ENCODE results near the gene LAMA5.

The LAMA5 gene

DNA sequence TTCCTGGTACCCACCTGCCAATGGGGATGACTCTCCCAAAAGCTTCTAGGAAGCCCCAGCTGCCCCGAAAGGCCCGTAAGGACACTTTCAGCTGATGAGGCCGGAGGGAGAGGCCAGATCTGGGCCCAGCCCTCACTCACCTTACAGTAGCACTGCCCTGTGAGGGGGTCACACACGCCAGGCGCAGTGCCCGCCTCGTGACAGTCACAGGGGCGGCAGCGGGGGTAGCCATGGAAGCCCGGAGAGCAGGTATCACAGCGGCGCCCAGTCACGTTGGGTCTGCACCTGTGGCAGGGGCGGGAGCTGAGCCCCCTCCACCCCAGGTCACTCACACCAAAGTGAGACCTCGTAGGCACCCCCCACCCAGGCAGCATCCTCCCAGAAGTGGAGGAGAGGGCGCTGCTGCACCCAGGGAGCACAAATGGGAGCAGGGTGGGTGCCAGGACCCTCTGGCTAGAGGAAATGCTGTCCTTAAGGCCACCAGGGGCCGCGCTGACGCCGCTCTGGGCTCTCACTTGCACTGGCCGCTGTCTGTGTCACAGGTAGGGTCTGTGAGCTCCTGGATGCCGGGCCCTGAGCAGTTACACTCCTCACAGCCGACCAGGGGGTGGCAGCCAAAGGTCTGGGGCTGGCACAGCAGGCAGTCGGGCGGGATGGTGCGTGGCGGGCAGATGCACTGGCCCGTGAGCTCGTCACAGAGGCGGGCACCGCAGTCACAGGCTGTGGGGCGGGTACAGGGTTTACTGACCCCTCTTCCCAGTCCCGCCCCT, 39.2 kb downstream of the LAMA5 start:
- no peaks in the 10 kb centered on the region for H4K20me1 ChIP-seq (ENCODE audit: insufficient read depth, low read length)
- no peaks in the 10 kb centered on the region for H3K9me2 ChIP-seq (replicated peaks; ENCODE audit: insufficient read depth, low read length)
- no peaks in the 10 kb centered on the region for H3K27me3 ChIP-seq (replicated peaks; ENCODE audit: insufficient read depth, low read length)
- H3K9me3 ChIP-seq (replicated peaks; ENCODE audit: insufficient read depth, low read length) = no peaks in the 10 kb centered on the region
- no peak overlapping the region for H3K4me3 ChIP-seq (ENCODE audit: low read length)
- H3K79me2 ChIP-seq (ENCODE audit: low read length) = no peaks in the 10 kb centered on the region
- no peak overlapping the region for H3K4me2 ChIP-seq (ENCODE audit: low read depth, low read length)
- no peak overlapping the region for H3K9ac ChIP-seq (ENCODE audit: low read length)
- no peaks in the 10 kb centered on the region for H3F3A ChIP-seq (ENCODE audit: insufficient read depth, low read length)
- TF ChIP-seq, protein P1, sequence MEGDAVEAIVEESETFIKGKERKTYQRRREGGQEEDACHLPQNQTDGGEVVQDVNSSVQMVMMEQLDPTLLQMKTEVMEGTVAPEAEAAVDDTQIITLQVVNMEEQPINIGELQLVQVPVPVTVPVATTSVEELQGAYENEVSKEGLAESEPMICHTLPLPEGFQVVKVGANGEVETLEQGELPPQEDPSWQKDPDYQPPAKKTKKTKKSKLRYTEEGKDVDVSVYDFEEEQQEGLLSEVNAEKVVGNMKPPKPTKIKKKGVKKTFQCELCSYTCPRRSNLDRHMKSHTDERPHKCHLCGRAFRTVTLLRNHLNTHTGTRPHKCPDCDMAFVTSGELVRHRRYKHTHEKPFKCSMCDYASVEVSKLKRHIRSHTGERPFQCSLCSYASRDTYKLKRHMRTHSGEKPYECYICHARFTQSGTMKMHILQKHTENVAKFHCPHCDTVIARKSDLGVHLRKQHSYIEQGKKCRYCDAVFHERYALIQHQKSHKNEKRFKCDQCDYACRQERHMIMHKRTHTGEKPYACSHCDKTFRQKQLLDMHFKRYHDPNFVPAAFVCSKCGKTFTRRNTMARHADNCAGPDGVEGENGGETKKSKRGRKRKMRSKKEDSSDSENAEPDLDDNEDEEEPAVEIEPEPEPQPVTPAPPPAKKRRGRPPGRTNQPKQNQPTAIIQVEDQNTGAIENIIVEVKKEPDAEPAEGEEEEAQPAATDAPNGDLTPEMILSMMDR (IDR thresholded peaks at IDR 0.05; ENCODE audit: low read length) = no peak
- TF ChIP-seq EZH2 (optimal IDR thresholded peaks at IDR 0.05; ENCODE audit: low read depth, low read length) (no peak), EZH2phosphoT487 (IDR thresholded peaks at IDR 0.05; ENCODE audit: low read length) (no peak)
- no peaks in the 10 kb centered on the region; the same call in 1 of the 2 replicates for H3K36me3 ChIP-seq (replicated peaks; ENCODE audit: insufficient read depth, low read length)
- H2AFZ ChIP-seq (ENCODE audit: low read length) = no peak overlapping the region
- DNase-seq = no peak
- no peaks in the 10 kb centered on the region for H3K4me1 ChIP-seq (ENCODE audit: low read length)
- H3K27ac ChIP-seq (ENCODE audit: low read length) = no peak overlapping the region

DNA sequence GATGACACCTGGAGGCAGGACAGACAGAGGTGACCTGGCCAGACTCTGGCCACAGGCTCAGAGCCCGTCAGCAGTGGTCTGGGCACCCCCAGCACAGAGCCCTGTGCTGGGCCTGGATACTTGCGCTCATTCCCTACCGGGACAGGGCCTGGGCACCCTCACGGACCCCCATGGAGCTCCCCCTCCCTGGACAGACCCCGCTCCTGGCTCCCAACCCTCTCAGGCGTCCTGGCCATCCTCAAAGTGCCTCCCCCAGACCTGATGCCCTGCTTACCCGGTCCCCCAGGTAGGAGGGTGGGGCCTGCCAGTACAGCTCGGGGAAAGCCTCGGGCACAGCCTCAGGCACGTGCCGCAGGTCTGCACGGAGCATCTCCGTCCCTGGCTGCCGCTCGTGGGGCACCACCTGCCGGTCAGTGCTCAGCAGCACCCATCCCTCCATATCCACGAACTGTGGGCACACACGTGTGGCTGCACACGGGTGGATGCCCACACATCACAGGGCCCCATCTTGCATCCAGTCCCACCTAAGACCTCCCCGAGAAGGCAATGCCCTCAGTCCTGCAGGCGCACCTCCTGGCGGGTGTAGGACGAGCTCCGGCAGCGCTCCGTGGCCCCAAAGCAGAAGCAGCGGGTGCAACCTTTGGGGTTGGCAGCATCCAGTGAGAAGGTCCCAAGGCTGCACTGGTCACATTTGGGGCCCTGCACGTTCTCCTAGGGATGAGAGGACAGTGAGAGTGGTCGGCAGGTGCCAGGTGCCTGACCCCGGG, 40.0 kb downstream of the LAMA5 start:
- H3K36me3 ChIP-seq (replicated peaks; ENCODE audit: insufficient read depth, low read length) = no peaks in the 10 kb centered on the region; the same call in 1 of the 2 replicates
- no peak overlapping the region for H3K4me2 ChIP-seq (ENCODE audit: low read depth, low read length)
- no peaks in the 10 kb centered on the region for H3F3A ChIP-seq (ENCODE audit: insufficient read depth, low read length)
- no peaks in the 10 kb centered on the region for H3K79me2 ChIP-seq (ENCODE audit: low read length)
- no peaks in the 10 kb centered on the region for H4K20me1 ChIP-seq (ENCODE audit: insufficient read depth, low read length)
- H3K27me3 ChIP-seq (replicated peaks; ENCODE audit: insufficient read depth, low read length) = no peaks in the 10 kb centered on the region
- no peak overlapping the region for H3K4me3 ChIP-seq (ENCODE audit: low read length)
- H3K9ac ChIP-seq (ENCODE audit: low read length) = no peak overlapping the region
- no peaks in the 10 kb centered on the region for H3K9me3 ChIP-seq (replicated peaks; ENCODE audit: insufficient read depth, low read length)
- no peak overlapping the region for H2AFZ ChIP-seq (ENCODE audit: low read length)
- H3K4me1 ChIP-seq (ENCODE audit: low read length) = no peaks in the 10 kb centered on the region
- no peaks in the 10 kb centered on the region for H3K9me2 ChIP-seq (replicated peaks; ENCODE audit: insufficient read depth, low read length)
- TF ChIP-seq EZH2 (optimal IDR thresholded peaks at IDR 0.05; ENCODE audit: low read depth, low read length) (no peak), EZH2phosphoT487 (IDR thresholded peaks at IDR 0.05; ENCODE audit: low read length) (no peak)
- TF ChIP-seq, protein P1 (IDR thresholded peaks at IDR 0.05; ENCODE audit: low read length) = no peak
- DNase-seq = no peak
- no peak overlapping the region for H3K27ac ChIP-seq (ENCODE audit: low read length)

DNA sequence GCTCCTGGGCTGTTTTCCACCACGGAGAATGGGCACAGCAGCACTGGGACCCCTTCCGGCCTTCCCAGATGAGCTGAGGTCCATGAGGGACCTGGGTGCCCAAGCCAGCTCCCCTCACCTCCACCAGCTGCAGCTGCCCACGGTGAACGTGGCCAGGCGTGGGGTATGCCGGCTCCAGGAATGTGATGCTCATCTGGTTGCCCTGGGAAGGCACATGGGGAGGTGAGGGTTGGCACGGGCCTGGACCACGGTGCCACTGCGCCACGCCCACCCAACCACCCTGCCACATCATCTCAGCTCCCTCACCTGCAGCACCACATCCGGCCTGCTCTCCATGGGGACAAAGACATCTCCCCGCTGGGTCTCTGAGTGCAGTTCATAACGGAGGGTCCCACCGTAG, 40.6 kb downstream of the LAMA5 start:
- no peaks in the 10 kb centered on the region for H3K9me2 ChIP-seq (replicated peaks; ENCODE audit: insufficient read depth, low read length)
- no peak overlapping the region for H3K9ac ChIP-seq (ENCODE audit: low read length)
- H4K20me1 ChIP-seq (ENCODE audit: insufficient read depth, low read length) = no peaks in the 10 kb centered on the region
- no peaks in the 10 kb centered on the region; the same call in 1 of the 2 replicates for H3K36me3 ChIP-seq (replicated peaks; ENCODE audit: insufficient read depth, low read length)
- no peak overlapping the region for H3K27ac ChIP-seq (ENCODE audit: low read length)
- H2AFZ ChIP-seq (ENCODE audit: low read length) = no peak overlapping the region
- H3K27me3 ChIP-seq (replicated peaks; ENCODE audit: insufficient read depth, low read length) = no peaks in the 10 kb centered on the region
- TF ChIP-seq EZH2 (optimal IDR thresholded peaks at IDR 0.05; ENCODE audit: low read depth, low read length) (no peak), EZH2phosphoT487 (IDR thresholded peaks at IDR 0.05; ENCODE audit: low read length) (no peak)
- TF ChIP-seq, protein P1 (IDR thresholded peaks at IDR 0.05; ENCODE audit: low read length) = no peak
- no peaks in the 10 kb centered on the region for H3K9me3 ChIP-seq (replicated peaks; ENCODE audit: insufficient read depth, low read length)
- no peaks in the 10 kb centered on the region for H3K79me2 ChIP-seq (ENCODE audit: low read length)
- H3K4me2 ChIP-seq (ENCODE audit: low read depth, low read length) = no peak overlapping the region
- no peak for DNase-seq
- H3F3A ChIP-seq (ENCODE audit: insufficient read depth, low read length) = no peaks in the 10 kb centered on the region
- no peaks in the 10 kb centered on the region for H3K4me1 ChIP-seq (ENCODE audit: low read length)
- no peak overlapping the region for H3K4me3 ChIP-seq (ENCODE audit: low read length)

Data from MM.1S (cell line).